ENCODE measurements around the gene CHIA.
"Not testable (repeated sequence)": the region's sequence is repeated elsewhere in the genome, so short reads cannot be mapped to it uniquely, and the experiment has no call there.

CHIA gene

DNA sequence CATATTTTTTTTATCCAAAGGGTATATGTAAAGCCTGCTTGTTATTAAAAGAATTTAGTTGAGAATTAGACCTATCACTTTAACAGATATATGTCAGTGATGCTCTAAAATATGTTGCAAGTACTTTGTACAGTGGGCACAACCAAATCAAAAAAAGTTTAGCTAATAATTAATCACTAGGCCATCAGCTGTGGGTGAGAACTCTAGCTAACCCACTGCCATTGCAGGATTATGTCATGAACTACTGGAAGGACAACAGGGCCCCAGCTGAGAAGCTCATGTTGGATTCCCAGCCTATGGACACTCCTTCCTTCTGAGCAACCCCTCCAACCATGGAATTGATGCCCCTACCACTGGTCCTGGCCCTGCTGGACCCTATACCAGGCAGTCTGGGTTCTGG lies 6.8 kb upstream of the CHIA start:
- no peak for DNase-seq (ENCODE audit: low read depth in 4 of 4, low spot score in 1 of 4)

DNA sequence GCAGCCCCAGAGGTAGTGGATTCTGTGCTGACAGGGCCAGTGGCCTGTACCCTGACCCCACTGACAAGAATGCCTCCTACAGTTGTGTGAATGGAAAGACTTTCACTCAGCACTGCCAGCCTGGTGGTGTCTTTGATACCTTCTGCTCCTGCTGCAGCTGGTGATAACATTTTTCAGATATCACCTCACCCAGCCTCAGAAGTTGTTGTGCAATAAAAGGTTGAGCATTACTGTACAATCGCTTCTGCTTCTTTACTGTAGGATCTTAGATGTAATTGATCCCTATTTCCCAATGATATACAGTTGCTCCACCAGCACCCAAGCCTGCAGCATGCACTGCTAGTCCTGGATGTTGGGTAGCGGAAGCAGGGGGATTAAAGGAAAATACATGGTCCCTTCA lies 4.8 kb upstream of the CHIA start:
- DNase-seq (ENCODE audit: low read depth in 4 of 4, low spot score in 1 of 4), result no peak

DNA sequence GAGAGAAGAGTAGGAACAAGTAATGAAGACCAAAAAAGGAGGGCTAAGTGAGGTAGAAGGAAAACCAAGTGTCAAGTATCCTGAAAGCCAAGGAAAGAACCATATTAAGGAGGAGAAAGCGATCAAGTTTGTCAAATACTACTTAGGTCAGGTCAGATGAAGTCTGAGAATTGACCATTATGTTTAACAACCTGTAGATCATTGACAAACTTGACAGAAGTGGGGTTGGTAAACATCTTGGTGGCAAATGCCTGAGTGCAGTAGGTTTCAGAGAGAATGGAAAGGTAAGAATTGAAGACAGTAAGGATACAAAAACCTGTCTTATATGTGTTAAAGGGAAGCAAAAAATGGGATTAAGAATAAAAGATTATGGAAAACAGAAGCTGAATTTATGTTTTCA lies 3.7 kb upstream of the CHIA start:
- DNase-seq (ENCODE audit: low read depth in 4 of 4, low spot score in 1 of 4), result no peak

DNA sequence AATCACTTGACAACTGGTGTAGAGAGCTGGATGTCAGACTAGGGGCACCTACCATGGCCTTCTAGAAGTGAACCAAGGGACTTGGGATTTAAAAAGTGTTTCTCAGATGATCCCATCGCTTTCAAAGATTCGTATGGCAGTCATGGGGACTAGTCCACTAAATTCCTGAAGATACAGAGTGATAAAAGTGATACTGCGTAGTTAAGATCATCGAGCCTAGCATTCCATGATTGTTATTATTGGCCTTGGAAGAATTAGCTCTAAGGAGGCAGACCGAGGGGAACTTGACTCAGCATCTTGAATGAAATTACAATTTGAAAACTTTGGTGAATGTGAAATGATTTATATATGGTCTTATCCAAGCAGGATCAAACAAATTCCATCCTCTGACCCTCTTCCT lies 1.3 kb upstream of the CHIA start:
- no peak for DNase-seq (ENCODE audit: low read depth in 4 of 4, low spot score in 1 of 4)

DNA sequence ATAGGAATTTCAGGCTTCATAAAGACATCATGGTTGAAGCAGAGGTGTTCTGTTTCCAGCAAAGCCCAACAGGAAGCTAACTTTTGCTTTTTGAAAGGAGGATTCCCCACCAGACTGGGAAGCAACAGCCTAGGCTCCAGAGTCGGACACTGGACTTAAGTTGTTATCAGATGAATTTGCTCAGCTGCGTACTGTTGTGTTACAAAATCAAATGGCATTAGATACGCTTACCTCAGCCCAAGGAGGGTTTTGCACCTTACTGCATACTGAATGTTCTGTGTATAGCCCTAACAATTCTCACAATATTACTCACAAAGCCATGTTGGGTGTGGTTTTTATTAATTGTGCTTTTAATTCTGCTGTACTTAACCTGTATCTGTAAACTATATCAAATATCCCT lies 547 bp upstream of the CHIA start:
- no peak for DNase-seq (ENCODE audit: low read depth in 4 of 4, low spot score in 1 of 4)

DNA sequence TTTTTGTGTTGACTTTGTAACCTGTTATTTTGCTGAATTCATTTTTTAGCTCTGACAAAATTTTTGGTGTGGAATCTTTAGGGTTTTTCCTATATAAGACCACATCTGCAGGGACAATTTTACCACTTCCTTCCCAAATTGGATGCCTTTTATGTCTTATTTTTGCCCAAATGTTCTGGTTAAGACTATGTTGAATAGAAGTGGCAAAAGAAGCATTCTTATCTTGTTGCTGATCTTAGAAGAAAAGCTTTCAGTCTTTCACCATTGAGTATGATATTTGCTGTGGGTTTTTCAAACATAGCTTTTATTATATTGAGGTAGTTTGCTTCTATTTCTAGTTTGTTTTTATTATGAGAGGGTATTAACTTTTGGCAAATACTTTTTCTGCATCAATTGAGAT lies 3.7 kb downstream of the CHIA start:
- no peak for DNase-seq (ENCODE audit: low read depth in 4 of 4, low spot score in 1 of 4)

DNA sequence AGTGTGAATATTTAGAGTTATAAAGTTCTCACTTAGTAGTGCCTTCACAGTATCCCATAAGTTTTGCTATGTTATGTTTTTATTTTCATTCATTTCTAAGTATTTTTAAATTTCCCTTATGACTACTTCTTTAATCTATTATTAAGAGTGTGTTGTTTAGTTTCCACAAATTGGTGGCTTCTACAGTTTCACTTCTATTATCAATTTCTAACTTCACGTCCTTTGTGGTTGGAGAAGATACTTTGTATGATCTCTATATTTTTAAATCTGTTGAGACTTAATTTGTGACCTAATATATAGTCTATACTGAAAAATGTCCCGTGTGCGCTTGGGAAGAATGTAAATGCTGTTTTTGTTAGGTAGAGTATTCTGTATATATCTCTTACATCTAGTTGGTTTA lies 11.7 kb downstream of the CHIA start:
- DNase-seq (ENCODE audit: low read depth in 4 of 4, low spot score in 1 of 4), result no peak

DNA sequence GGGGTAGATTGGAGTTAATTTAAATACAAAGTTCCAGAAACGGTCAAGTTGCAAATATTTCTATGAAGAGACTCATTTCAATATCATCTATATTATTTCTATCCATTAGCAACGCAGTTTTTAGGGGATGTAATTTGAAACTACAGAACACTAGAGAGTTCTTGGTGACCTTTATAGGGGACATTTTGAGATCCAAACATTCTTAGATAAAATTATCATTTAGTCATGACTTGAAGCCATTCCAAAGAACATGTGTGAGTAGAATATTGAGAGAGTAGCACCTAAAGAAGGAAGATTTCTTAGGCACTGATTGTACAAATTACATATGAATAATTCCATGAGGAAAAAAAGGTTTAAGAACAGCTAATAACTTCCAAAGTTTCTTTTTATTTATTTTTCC lies 19.0 kb downstream of the CHIA start:
- no peak for DNase-seq (ENCODE audit: low read depth in 4 of 4, low spot score in 1 of 4)

DNA sequence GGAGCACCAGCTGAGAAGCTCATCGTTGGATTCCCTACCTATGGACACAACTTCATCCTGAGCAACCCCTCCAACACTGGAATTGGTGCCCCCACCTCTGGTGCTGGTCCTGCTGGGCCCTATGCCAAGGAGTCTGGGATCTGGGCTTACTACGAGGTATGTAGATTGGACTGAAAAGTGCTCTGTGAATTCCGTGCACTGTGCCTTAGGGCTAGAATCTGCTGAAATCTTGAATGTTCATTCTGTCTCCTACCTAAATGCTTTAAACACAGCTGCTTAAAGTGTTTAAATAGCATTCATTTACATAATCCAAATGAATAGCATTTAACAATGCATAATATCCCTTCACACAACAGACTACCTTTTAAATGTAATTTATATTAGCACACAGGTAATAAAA lies 27.9 kb downstream of the CHIA start:
- no peak for DNase-seq (ENCODE audit: low read depth in 4 of 4, low spot score in 1 of 4)

DNA sequence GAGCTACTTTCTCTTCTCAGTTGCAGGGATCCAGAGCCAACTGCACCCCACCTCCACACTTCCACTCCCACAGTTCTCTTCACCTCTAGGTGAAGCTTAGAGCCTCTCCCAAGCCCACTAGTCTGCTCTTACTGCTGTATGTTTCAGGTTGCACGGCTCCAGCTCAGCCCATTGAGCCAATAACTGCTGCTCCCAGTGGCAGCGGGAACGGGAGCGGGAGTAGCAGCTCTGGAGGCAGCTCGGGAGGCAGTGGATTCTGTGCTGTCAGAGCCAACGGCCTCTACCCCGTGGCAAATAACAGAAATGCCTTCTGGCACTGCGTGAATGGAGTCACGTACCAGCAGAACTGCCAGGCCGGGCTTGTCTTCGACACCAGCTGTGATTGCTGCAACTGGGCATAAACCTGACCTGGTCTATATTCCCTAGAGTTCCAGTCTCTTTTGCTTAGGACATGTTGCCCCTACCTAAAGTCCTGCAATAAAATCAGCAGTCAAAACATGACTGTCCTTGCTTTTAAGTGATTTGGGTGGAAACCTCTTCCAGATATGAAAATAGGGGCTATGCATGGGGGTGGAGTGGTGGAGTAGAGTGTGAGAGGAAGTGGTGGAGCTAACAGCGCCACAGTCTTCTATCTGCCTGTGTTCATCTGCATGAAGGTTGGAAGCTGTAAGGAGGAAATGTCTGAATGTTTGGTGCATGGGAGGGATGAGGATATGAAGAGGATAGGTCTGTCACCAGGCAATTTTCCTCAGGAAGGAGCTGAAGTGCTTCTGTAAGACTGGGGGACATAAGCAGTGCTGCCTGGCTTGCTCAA lies 29.6 kb downstream of the CHIA start:
- no peak for DNase-seq (ENCODE audit: low read depth in 4 of 4, low spot score in 1 of 4)

DNA sequence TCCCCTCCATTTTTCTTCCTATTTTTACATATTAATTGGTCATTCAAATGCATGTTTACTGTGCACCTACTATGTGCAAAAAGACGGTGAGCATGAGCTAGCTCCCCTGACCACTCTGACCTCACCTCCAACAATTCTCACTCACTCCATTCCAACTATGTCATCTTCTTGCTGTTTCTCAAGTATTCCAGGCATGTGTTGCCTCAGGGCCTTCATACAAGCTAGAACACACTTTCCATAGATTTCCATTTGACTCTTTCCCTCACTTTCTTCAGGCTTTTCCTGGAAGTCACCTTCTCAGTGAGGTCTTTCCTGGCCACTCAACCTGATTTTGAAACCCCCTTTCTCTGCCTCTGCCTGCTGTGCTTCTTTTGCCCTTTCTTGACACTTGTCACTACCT lies 32.6 kb downstream of the CHIA start:
- no peak for DNase-seq (ENCODE audit: low read depth in 4 of 4, low spot score in 1 of 4)

DNA sequence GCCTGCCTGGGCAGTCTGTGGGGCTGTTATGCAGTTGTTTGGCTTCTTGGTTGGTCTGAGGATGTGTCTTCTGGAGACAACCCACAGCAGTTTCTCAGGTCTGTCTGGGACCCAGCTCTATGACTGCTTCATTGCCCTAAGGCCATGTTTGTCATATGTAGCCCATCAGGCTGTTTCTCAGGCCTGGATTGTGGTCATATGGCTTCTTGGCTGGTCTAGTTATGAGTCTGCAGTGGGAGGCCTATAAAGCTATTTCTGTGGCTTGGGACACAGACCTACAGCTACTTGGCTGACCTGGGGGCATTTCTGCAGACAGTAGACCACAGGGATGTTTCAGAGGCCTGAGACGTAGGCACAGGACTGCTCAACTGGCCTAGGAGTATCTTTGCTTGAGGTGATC lies 41.5 kb downstream of the CHIA start:
- no peak for DNase-seq (ENCODE audit: low read depth in 4 of 4, low spot score in 1 of 4)

DNA sequence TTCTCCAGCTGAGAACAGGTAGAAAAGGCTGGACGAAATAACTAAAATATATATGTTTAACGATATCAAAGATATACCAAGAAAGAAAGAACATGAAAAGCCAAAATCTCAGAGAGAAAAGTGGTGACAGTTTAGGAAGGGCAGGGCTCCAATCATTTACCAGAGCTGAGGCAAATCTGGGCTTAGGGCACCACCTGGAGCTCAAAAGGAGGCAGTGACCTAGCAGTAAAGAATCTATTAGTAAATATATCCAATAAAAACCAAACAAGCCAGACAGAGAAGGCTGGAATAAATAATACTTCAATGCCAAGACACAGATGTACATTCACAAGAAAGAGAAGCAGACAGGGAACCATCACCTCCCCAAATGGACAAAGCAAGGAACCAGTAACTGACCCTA lies 43.5 kb downstream of the CHIA start:
- DNase-seq (ENCODE audit: low read depth in 4 of 4, low spot score in 1 of 4), result peak in 2 of 4 experiments; percentile 14 to 25

DNA sequence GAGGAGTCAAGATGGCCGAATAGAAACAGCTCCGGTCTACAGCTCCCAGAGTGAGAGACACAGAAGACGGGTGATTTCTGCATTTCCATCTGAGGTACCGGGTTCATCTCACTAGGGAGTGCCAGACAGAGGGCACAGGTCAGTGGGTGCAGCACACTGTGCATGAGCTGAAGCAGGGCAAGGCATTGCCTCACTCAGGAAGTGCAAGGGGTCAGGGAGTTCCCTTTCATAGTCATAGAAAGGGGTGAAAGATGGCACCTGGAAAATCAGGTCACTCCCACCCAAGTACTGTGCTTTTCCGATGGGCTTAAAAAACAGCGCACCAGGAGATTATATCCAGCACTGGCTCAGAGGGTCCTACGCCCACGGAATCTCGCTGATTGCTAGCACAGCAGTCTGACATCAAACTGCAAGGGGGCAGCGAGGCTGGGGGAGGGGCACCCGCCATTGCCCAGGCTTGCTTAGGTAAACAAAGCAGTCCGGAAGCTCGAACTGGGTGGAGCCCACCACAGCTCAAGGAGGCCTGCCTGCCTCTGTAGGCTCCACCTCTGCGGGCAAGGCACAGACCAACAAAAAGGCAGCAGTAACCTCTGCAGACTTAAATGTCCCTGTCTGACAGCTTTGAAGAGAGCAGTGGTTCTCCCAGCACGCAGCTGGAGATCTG lies 44.7 kb downstream of the CHIA start:
- not testable (repeated sequence) for DNase-seq (ENCODE audit: low read depth in 4 of 4, low spot score in 1 of 4)

DNA sequence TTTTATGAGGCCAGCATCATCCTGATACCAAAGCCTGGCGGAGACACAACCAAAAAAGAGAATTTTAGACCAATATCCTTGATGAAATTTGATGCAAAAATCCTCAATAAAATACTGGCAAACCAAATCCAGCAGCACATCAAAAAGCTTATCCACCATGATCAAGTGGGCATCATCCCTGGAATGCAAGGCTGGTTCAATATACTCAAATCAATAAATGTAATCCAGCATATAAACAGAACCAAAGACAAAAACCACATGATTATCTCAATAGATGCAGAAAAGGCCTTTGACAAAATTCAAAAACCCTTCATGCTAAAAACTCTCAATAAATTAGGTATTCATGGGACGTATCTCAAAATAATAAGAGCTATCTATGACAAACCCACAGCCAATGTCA lies 48.2 kb downstream of the CHIA start:
- not testable (repeated sequence) for DNase-seq (ENCODE audit: low read depth in 4 of 4, low spot score in 1 of 4)

DNA sequence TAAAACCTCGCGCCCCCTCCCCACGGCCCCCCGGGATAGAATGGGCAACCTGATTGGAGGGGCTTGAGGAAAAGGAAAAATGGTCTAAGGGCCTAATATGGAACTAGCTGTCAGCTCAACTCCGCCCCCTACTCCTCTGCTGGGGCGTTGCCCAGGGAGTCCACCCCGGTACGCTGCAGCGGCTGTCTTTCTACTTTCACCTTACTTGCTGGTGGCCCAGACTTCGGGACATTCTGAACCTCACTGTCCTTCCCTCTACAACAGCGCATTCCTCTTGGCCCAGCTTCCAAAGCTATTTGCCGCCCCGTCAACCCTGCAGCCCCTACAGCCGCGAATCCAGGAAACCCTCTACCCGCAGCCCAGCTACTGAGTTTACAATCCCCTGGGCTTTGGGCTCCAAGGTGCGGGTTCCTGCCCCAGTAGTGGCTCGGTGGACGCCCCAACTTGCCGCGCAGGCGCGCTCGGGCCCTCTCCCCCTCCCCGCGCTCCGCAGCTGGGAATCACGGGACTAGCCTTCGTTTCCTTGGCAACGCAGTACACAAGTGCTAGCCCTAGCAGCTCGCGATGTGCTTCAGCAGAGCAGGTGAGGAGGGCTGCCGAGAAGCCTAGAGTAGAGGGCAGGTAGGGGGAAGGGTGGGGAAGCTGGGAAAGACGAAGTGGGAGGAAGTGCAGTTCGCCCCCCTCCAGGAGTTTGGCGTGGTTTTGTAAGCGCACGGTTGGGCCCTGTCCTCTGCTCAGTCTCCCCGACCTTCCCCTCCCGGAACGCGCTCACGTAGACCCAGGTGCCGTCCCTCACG lies 55.6 kb downstream of the CHIA start:
- DNase-seq (ENCODE audit: low read depth in 4 of 4, low spot score in 1 of 4), result peak; percentile 47 to 76 (median 60)

DNA sequence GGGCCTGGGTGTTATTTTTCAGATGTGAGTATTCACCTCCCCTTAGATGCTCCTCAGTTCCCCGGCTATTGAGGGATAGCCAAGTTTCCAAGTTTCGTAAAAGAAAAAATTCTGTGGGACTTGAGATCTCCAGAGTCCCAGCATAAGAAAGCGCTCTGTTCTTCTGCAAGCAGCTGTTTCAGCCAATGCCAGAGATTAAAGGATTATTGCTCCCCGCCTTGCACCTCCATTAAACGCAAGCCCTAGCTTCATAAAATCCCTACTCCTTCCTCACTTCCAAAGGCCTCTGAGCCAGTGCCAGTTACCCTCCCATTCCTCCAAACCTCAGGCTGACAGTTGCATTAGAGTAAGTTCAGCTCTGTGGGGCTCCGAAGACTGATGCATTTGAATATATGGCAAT lies 56.4 kb downstream of the CHIA start:
- no peak for DNase-seq (ENCODE audit: low read depth in 4 of 4, low spot score in 1 of 4)

DNA sequence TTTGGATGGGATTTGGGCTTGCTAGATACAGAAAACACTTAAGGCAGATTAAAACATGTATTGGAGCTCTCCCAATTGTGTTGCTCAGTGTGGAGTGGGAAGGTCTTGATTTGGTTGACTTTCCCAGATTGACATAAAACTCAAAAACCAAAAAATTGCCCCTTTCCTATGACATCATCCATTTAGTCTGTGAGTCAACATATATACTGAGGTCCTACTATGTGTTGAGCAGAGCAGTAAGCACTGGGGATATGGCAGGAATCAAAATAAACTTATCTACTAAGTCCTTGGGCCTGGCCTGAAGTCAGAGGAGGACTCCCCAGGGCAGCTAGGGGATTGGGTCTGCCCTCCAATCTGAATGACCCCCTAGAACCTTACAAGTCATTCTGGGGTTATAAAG lies 61.0 kb downstream of the CHIA start:
- DNase-seq (ENCODE audit: low read depth in 4 of 4, low spot score in 1 of 4), result no peak

DNA sequence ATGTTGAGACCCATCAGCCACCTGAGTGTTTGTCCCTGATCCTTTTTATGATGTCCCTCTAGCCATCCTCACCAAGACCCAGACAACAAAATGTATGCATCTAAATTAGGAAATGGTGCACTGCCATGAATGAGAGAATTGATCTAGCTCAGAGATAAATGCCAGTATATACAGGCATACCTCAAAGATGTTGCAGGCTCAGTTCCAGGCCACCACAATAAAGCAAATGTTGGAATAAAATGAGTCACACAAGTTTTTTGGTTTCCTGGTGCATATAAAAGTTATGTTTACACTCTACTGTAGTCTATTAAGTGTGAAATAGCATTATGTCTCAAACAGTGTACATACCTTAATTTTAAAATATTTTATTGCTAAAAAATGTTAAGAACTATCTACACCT lies 63.9 kb downstream of the CHIA start:
- no peak for DNase-seq (ENCODE audit: low read depth in 4 of 4, low spot score in 1 of 4)

DNA sequence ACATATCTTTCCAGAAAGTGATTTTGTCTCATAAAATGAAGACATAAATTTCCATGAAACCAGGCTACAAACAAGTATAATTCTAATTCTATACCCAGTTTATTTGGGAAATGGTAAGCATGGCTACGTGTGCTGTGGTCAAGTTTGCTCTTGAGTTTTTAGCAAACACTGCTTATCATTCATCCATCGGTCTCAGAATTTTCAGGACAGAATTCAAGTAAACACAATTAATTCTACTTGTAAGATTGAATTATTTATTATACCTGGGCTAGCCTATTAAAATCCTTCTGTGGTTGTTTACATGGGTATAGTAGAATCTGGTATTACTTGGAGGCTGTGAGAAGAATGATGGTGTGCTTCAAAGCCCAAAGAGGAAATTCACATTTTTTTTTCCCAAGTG lies 68.3 kb downstream of the CHIA start:
- no peak for DNase-seq (ENCODE audit: low read depth in 4 of 4, low spot score in 1 of 4)

DNA sequence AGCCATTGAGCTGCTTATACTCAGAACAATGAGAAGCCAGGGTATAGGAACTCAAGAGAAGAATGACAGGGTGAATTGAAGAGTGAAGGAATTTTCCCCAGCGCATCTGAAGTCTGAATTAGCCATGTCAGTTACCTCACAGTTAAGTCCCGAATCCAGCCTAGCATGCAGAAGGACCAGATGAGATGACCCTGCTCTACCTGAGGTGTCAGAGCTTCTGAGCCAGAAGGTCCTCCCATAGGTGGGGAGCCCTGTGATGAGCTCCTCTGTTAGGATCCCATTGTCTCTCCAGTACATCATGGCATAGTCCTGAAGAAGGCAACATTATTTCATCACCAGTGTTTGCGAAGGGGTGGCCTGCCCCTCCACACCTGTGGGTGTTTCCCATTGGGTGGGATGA lies 68.7 kb downstream of the CHIA start:
- DNase-seq (ENCODE audit: low read depth in 4 of 4, low spot score in 1 of 4), result no peak

DNA sequence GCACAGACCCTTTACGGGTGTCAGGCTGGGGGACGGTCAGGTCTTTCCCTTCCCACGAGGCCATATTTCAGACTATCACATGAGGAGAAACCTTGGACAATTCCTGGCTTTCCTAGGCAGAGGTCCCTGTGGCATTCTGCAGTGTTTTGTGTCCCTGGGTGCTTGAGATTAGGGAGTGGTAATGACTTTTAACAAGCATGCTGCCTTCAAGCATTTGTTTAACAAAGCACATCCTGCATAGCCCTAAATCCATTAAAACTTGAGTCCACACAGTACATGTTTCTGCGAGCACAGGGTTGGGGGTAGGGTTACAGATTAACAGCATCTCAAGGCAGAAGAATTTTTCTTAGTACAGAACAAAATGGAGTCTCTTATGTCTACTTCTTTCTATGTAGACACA lies 69.6 kb downstream of the CHIA start:
- DNase-seq (ENCODE audit: low read depth in 4 of 4, low spot score in 1 of 4), result not testable (repeated sequence)
